Mucosa of stomach (tissue), 1 donor: ENCODE data around the gene SNAP91.

Experiments used
- H3K27me3 ChIP-seq: one replicate; pipeline ENCODE4 v1.7.0; 2013; ENCODE audit warnings: mild to moderate bottlenecking, low read length; ENCODE audit not compliant: control insufficient read depth, insufficient read depth
- H3K36me3 ChIP-seq: one replicate; pipeline ENCODE4 v1.7.0; 2013; ENCODE audit warnings: low read length; ENCODE audit not compliant: control insufficient read depth, insufficient read depth
- H3K4me1 ChIP-seq: one replicate; pipeline ENCODE4 v1.7.0; 2013; ENCODE audit warnings: mild to moderate bottlenecking, low read length; ENCODE audit not compliant: control insufficient read depth, insufficient read depth
- H3K4me3 ChIP-seq: one replicate; pipeline ENCODE4 v1.7.0; 2013; ENCODE audit warnings: low read length
- H3K9ac ChIP-seq: one replicate; pipeline ENCODE4 v1.7.0; 2013; ENCODE audit warnings: mild to moderate bottlenecking, low read length, moderate library complexity
- H3K9me3 ChIP-seq: one replicate; pipeline ENCODE4 v1.7.0; 2013; ENCODE audit warnings: mild to moderate bottlenecking, low read length, moderate library complexity; ENCODE audit not compliant: control insufficient read depth
- donor health status: Pancreatic carcinoma.

The SNAP91 gene

GRCh38 chr6:83615025-83615999 is 93.6 kb downstream of the SNAP91 start:
- H3K4me3 ChIP-seq, result no peak overlapping the region
- H3K9ac ChIP-seq, result no peak overlapping the region
- H3K36me3 ChIP-seq, result no peaks in the 10 kb centered on the region
- H3K4me1 ChIP-seq, result no peaks in the 10 kb centered on the region
- no peaks in the 10 kb centered on the region for H3K9me3 ChIP-seq
- H3K27me3 ChIP-seq, result peaks cover 4% of the 10 kb centered on the region

GRCh38 chr6:83613378-83613777 is 95.5 kb downstream of the SNAP91 start:
- no peak overlapping the region for H3K9ac ChIP-seq
- H3K9me3 ChIP-seq, result no peaks in the 10 kb centered on the region
- H3K36me3 ChIP-seq, result no peaks in the 10 kb centered on the region
- no peak overlapping the region for H3K4me3 ChIP-seq
- H3K27me3 ChIP-seq, result peaks cover 4% of the 10 kb centered on the region
- no peaks in the 10 kb centered on the region for H3K4me1 ChIP-seq

GRCh38 chr6:83609248-83609647 is 99.7 kb downstream of the SNAP91 start:
- H3K9me3 ChIP-seq, result no peaks in the 10 kb centered on the region
- H3K36me3 ChIP-seq, result no peaks in the 10 kb centered on the region
- no peaks in the 10 kb centered on the region for H3K4me1 ChIP-seq
- H3K9ac ChIP-seq, result no peak overlapping the region
- no peaks in the 10 kb centered on the region for H3K27me3 ChIP-seq
- no peak overlapping the region for H3K4me3 ChIP-seq

GRCh38 chr6:83605517-83605916 is 103.4 kb downstream of the SNAP91 start:
- Histone ChIP-seq H3K4me3 (no peak overlapping the region), H3K9ac (no peak overlapping the region), H3K4me1 (no peaks in the 10 kb centered on the region), H3K9me3 (no peaks in the 10 kb centered on the region), H3K36me3 (no peaks in the 10 kb centered on the region), H3K27me3 (no peaks in the 10 kb centered on the region)

- H3K9me3 ChIP-seq, result no peaks in the 10 kb centered on the region
- H3K36me3 ChIP-seq, result no peaks in the 10 kb centered on the region
- H3K4me1 ChIP-seq, result no peaks in the 10 kb centered on the region
- no peaks in the 10 kb centered on the region for H3K27me3 ChIP-seq
- no peak overlapping the region for H3K9ac ChIP-seq
- no peak overlapping the region for H3K4me3 ChIP-seq
Observed at GRCh38 chr6:83603551-83603950, 105.3 kb downstream of the SNAP91 start.

GRCh38 chr6:83601119-83601518 is 107.8 kb downstream of the SNAP91 start:
- Histone ChIP-seq H3K4me3 (no peak overlapping the region), H3K9ac (no peak overlapping the region), H3K4me1 (no peaks in the 10 kb centered on the region), H3K9me3 (no peaks in the 10 kb centered on the region), H3K27me3 (no peaks in the 10 kb centered on the region), H3K36me3 (no peaks in the 10 kb centered on the region)

- Histone ChIP-seq H3K4me1 (no peaks in the 10 kb centered on the region), H3K36me3 (no peaks in the 10 kb centered on the region), H3K27me3 (no peaks in the 10 kb centered on the region), H3K9me3 (no peaks in the 10 kb centered on the region), H3K4me3 (no peak overlapping the region), H3K9ac (no peak overlapping the region)
Observed at GRCh38 chr6:83600459-83600858, 108.4 kb downstream of the SNAP91 start.

GRCh38 chr6:83597511-83597910 is 111.4 kb downstream of the SNAP91 start:
- Histone ChIP-seq H3K9ac (no peak overlapping the region), H3K4me3 (no peak overlapping the region), H3K27me3 (no peaks in the 10 kb centered on the region)

GRCh38 chr6:83597051-83597450 is 111.8 kb downstream of the SNAP91 start:
- no peaks in the 10 kb centered on the region for H3K36me3 ChIP-seq
- no peaks in the 10 kb centered on the region for H3K27me3 ChIP-seq
- no peak overlapping the region for H3K4me3 ChIP-seq
- H3K9me3 ChIP-seq, result no peaks in the 10 kb centered on the region
- H3K9ac ChIP-seq, result no peak overlapping the region
- H3K4me1 ChIP-seq, result no peaks in the 10 kb centered on the region

More at GRCh38 chr6:83597511-83597910, 111.4 kb downstream of the SNAP91 start:
- Histone ChIP-seq H3K4me1 (no peaks in the 10 kb centered on the region), H3K9me3 (no peaks in the 10 kb centered on the region), H3K36me3 (no peaks in the 10 kb centered on the region)

GRCh38 chr6:83594941-83595340 is 114.0 kb downstream of the SNAP91 start:
- no peak overlapping the region for H3K9ac ChIP-seq

GRCh38 chr6:83593395-83593785 is 115.5 kb downstream of the SNAP91 start:
- Histone ChIP-seq H3K27me3 (no peaks in the 10 kb centered on the region), H3K4me1 (no peaks in the 10 kb centered on the region), H3K4me3 (no peak overlapping the region), H3K9ac (no peak overlapping the region), H3K9me3 (no peaks in the 10 kb centered on the region), H3K36me3 (no peaks in the 10 kb centered on the region)

More at GRCh38 chr6:83594941-83595340, 114.0 kb downstream of the SNAP91 start:
- no peaks in the 10 kb centered on the region for H3K9me3 ChIP-seq
- no peak overlapping the region for H3K4me3 ChIP-seq
- H3K4me1 ChIP-seq, result no peaks in the 10 kb centered on the region
- H3K27me3 ChIP-seq, result no peaks in the 10 kb centered on the region
- H3K36me3 ChIP-seq, result no peaks in the 10 kb centered on the region

- Histone ChIP-seq H3K27me3 (no peaks in the 10 kb centered on the region), H3K9ac (no peak overlapping the region), H3K4me1 (no peaks in the 10 kb centered on the region), H3K9me3 (no peaks in the 10 kb centered on the region), H3K36me3 (no peaks in the 10 kb centered on the region), H3K4me3 (no peak overlapping the region)
Observed at GRCh38 chr6:83592770-83593394, 116.0 kb downstream of the SNAP91 start.
